GM19193 (cell line): ENCODE measurements around the gene ABCA2.

Experiments used
- POLR2A ChIP-seq: IDR thresholded peaks from 4 replicates; pipeline ENCODE4 v1.6.1; 2011; ENCODE audit not compliant: insufficient read depth, insufficient read length; ENCODE audit errors: extremely low read depth

Gene ABCA2

GRCh38 chr9:137030538-137031527 is 2.8 kb upstream of the ABCA2 start:
- TF ChIP-seq POLR2A = no peak

- no peak for TF ChIP-seq POLR2A
These were observed 2.0 kb upstream of the ABCA2 start for GRCh38 chr9:137030006-137030405.

DNA sequence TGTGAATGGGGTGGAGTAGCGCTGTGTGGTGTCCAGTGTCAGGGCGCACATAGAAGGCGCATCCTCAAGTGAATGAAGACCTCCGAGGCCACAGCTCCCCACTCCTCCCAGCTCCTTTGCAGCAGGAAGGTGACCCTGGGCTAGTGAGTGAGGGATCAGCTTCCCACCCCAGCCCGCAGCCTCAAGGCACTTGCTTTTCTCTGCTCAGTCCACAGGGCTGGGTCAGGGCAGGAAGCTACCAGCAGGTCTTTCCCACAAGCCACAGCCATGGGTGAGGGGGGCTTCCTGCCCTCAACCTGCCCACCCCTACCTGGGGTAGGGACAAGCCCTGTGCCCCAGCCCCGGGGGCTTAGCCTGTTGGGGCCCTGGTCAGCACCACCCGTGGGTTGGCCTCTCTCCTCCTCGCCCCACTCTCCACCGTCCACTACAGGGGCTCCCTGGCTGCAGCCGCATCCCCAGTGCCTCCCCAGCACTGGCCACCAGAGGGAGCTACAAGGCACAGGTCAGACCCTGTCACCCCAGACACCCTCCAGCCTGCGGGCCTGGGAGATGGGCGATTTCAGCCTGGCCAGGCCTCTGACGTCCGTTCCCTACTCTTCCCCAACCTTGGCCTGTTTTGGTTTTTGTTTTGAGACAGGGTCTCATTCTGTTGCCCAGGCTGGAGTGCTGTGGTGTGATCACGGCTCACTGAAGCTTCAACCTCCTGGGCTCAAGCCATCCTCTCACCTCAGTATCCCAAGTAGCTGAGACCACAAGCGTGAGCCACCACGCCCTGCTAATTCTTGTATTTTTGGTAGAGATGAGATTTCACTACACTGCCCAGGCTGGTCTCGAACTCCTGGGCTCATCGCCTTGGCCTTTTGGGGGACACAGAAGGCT is 1.3 kb upstream of the ABCA2 start:
- TF ChIP-seq POLR2A = no peak

DNA sequence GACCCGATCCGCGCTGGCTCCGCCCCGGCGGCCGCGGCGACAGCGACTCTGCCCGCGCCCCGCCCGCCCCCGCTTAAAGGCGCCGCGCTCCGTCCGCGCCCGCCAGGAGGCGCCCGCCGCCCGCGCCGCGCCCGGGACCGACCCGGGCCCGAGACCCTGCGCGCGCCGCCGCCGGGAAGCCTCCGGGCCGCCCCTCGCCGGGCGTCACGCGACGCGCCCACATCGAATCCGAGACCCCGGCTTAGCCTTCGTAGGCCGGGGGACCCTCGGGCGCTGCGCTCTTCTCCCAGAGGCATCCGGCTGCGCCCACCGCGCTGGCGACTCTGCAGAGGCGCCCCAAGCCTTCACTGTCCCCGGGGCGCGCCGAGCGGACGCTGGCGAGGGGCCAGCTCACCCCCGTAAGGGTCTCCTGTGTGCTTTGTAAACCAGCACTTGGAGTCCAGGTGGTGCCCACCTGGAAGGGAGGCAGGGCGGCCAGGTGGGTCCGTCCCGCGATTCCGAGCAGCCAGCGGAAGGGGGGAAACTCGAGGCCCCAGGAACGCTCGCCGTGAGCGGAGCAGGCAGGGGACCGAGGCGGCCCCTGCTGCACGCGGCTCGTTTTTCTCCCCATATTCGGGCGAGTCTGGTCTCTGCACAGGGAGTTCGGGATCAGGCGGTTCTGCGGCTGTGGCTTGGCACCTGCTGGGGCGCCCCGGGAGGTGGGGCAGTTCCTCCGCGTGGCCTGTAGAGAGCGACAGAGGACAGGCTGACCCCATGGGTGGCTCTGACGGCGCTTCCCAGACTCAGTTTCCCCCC is 423 bp upstream of the ABCA2 start:
- TF ChIP-seq POLR2A = no peak

- no peak for TF ChIP-seq POLR2A
These were observed 1.2 kb downstream of the ABCA2 start for GRCh38 chr9:137026828-137027227.

DNA sequence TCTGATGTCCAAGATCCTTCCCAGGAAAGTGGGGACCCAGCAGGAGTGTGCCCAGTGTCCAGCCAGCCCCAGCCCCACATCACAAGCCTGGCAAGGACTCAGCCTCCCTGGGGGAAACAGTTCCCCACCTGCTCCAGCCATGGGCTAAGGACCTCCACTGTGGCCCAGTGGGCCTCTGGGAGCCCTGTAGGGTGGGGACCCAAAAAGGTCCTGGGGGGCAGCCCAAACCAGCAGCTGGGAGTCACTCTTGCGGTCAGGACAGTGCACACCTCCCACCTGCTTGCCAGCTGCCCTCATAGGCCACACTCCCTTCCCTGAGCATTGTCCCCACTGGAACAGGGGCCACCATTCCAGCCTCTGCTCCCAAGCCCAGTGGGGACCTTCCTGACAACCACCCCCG is 1.7 kb downstream of the ABCA2 start:
- no peak for TF ChIP-seq POLR2A

GRCh38 chr9:137025517-137025966 is 2.5 kb downstream of the ABCA2 start:
- TF ChIP-seq POLR2A = no peak

DNA sequence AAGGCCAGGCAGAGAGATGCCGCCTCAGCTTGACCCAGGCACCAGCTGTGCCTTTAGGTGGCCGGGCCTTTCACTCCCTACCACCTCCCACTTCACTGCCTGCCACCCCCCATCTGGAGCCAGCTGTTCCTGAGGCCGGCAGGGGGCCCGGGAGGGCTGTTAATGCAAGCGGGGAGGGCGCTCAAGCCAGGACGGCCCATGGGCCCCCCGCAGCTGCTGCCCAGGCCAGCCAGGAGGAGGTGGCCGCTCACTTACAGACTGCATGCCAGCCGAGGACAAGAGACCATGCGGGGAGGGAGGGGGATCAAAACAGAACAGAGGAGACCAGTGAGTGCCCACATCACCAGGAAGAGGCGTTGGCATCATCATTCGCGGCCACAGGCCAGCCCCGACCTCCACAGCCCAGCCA is 4.5 kb downstream of the ABCA2 start:
- TF ChIP-seq POLR2A = no peak

DNA sequence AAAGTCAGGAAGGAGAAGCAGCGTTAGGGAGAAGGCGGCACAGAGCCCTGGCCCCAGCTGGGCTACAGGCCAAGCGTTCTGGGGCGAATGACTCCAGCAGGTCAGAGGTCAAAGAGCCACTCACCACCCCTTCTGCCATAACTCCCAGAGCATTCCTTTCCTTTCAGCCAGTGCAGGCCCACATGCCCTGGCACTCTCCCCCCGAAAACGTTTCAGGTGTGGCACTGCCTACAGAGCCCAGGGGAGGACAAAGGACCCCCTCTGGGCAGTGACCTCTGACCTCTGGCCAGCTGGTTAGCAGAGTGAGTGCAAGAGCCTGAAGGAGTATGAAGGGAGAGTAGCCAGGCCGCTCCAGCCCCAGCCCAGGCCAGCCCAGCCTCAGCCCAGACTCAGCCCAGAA is 4.9 kb downstream of the ABCA2 start:
- no peak for TF ChIP-seq POLR2A

DNA sequence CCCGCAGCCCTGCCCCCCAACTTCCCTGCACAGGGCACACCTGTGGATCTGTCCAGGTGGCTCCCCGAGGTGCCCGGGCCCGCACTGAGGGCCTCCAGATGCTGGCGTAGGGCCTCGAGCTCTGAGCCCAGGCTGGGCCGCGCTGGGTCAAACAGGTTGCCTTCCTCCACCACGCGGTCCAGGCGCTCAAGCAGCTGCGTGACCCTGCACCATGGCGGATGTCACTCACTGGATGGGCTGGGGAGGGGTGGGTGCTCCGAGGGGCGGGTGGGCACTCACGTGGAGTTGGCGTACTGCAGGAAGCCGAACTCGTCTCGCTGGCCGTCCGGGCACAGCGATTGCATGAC is 5.4 kb downstream of the ABCA2 start:
- no peak for TF ChIP-seq POLR2A

DNA sequence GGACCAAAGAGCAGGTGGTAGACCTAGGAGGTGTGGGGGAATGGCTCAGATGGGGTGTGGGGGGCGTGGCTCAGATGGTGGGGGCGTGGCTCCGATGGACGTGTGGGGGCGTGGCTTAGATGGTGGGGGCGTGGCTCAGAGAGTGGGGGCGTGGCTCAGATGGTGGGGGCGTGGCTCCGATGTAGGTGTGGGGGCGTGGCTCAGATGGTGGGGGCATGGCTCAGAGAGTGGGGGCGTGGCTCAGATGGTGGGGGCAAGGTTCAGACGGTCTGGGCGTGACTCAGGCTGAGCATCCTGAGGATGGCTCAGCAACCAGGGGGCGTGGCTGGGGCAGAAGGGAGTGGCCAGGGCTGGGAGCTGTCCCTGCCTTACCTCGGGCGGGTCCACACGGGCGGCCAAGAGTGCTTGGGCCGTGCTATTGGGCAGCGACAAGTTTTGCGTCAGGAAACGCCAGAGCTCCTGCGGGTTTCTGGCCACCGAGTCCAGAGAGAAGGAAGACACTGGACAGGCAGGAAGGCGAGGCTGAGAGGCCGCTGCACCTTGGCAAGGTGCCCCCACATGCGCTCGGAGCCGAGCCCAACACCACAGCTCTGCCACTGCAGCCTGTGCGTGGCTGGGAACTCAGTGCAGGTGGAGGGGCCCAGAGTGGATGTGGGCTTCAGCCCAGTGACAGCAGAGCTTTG is 5.9 kb downstream of the ABCA2 start:
- TF ChIP-seq POLR2A = no peak

- TF ChIP-seq POLR2A = no peak
These were observed 6.5 kb downstream of the ABCA2 start for GRCh38 chr9:137021568-137021978.

GRCh38 chr9:137020771-137021567 is 7.1 kb downstream of the ABCA2 start:
- TF ChIP-seq POLR2A = no peak

GRCh38 chr9:137019891-137020683 is 8.0 kb downstream of the ABCA2 start:
- no peak for TF ChIP-seq POLR2A
